GM12878 (cell line): Measurements from ENCODE around the gene LRRC73. TPM values are rescaled to one million over a fixed set of nuclear protein-coding genes. Genes with fewer than 3 reads are reported as not detected.
A peak's percentile ranks its signal among the peaks of the same experiment; 100 is the strongest.

ENCODE experiments used
- BMI1 ChIP-seq: fragments of 450-650 bp; IDR thresholded peaks from 2 replicates; pipeline ENCODE4 v1.6.1; 2016; ENCODE audit warnings: mild to moderate bottlenecking, moderate library complexity, borderline replicate concordance
- CHD1 ChIP-seq: IDR thresholded peaks from 2 replicates; pipeline ENCODE4 v1.6.1; 2012; ENCODE audit warnings: low read depth, low read length, improper control_type of control experiment
- CUX1 ChIP-seq: IDR thresholded peaks from 2 replicates; pipeline ENCODE4 v1.6.1; 2012; ENCODE audit warnings: improper control_type of control experiment, low read depth, low read length; ENCODE audit not compliant: insufficient replicate concordance
- IRF3 ChIP-seq: fragments of 450-650 bp; IDR thresholded peaks from 2 replicates; pipeline ENCODE4 v1.6.1; 2014; ENCODE audit warnings: mild to moderate bottlenecking
- IRF4 ChIP-seq: IDR thresholded peaks from 2 replicates; pipeline ENCODE4 v1.6.1; 2011; ENCODE audit warnings: low read depth, low read length
- KLF5 ChIP-seq: fragments of 450-650 bp; IDR thresholded peaks from 2 replicates; pipeline ENCODE4 v1.6.1; 2014; ENCODE audit warnings: mild to moderate bottlenecking; ENCODE audit not compliant: partially characterized antibody
- MTA3 ChIP-seq: IDR thresholded peaks from 2 replicates; pipeline ENCODE4 v1.6.1; 2012; ENCODE audit warnings: low read length, inconsistent platforms, borderline replicate concordance
- NR2C2 ChIP-seq: IDR thresholded peaks from 2 replicates; pipeline ENCODE4 v1.6.1; 2011; ENCODE audit warnings: borderline replicate concordance, low read depth; ENCODE audit not compliant: control insufficient read depth, insufficient read length
- NR2F1 ChIP-seq: fragments of 450-650 bp; conservative IDR thresholded peaks from 2 replicates; pipeline ENCODE4 v1.6.1; 2017; ENCODE audit warnings: mild to moderate bottlenecking
- RELA ChIP-seq: fragments of 450-650 bp; IDR thresholded peaks from 2 replicates; pipeline ENCODE4 v1.8.0; 2014; ENCODE audit warnings: borderline replicate concordance; ENCODE audit not compliant: partially characterized antibody
- SMAD1 ChIP-seq: fragments of 450-650 bp; IDR thresholded peaks from 2 replicates; pipeline ENCODE4 v1.6.1; 2018; ENCODE audit warnings: mild to moderate bottlenecking, low read depth; ENCODE audit not compliant: partially characterized antibody
- SMC3 ChIP-seq: IDR thresholded peaks from 2 replicates; pipeline ENCODE4 v1.6.1; 2011; ENCODE audit warnings: low read length, improper control_type of control experiment, borderline replicate concordance
- ZNF592 ChIP-seq: fragments of 450-650 bp; IDR thresholded peaks from 2 replicates; pipeline ENCODE4 v1.6.1; 2017; ENCODE audit warnings: mild to moderate bottlenecking, moderate library complexity
- polyA plus RNA-seq, 11 experiments: library from polyadenylated mRNA; depleted of rRNA in 4 of 11; unstranded in 6 of 11; stranded (reverse) in 5 of 11; fragments of >200 nt; fragmentation: Nextera tagmentation in 4 of 11; fragmentation: Illumina TruSeq in 1 of 11; extraction: Ambion mirVana in 4 of 11; extraction: Trizol in 1 of 11; gene quantifications; 1 replicate in 1 of 11; 2 replicates in 10 of 11; pipeline versions ENCODE4 v1.2.1 to v1.2.3, GENCODE V29; 2011 to 2016; ENCODE audit warnings: inconsistent platforms in 2 of 11, missing spikeins in 2 of 11, low read depth in 1 of 11
- total RNA-seq, 4 experiments: library from RNA; depleted of rRNA in 3 of 4; stranded (reverse); fragments of >200 nt in 3 of 4; fragmentation: Illumina TruSeq in 1 of 4; extraction: Trizol in 1 of 4; gene quantifications; 2 replicates each; pipeline versions ENCODE4 v1.2.1 to v1.2.3, GENCODE V29; 2013 to 2021
- TF ChIP-seq, protein P1 (sequence below): fragments of 450-650 bp; IDR thresholded peaks from 2 replicates; pipeline ENCODE4 v1.6.1; 2016; ENCODE audit warnings: mild to moderate bottlenecking, moderate library complexity, borderline replicate concordance

LRRC73 gene
- total and polyA plus RNA-seq, 10 of the 15 experiments (the other 5 are each of a cell fraction or from before 2014, with no cell fraction given), result 0.13 TPM; not detected in 9

DNA sequence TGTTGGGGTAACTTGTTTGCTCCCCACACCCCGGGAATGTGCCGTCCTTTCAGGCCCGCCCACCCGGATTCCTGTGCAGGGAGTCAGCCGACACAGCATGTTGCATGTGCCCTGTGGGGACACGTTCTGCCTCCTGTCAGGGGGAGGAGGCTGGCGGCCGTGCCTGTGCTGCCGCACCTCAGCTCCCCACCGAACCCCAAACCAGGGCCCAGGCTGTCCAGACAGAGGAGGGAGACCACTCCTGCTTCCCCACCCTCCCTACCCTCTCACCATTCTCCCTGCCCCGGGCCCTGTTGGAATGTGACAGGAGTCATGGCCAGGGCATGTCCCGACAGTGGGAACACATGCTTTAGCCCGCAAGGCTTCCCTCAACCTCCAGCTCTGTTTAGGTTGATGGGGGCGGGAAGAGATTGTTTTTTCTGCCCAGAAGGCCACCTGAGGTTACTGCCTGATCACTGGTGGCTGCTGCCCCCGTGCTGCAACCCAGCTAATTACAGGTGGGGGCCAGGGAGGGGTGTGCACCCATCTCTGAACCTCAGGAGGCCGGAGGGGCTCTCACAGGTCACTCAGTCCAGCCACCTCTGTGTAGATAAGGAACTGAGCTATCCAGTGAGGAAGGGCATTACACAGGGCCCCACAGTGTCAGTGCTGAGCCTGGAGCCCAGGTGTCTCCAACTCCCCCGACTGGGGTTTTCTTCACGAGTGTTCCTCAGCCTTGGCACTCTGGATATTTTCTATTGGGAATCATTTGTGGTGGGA is 13.6 kb downstream of the LRRC73 start (continued):
- no peak for TF ChIP-seq CUX1
- TF ChIP-seq CHD1, result no peak
- no peak for TF ChIP-seq MTA3
- TF ChIP-seq NR2F1, result no peak
- TF ChIP-seq SMC3, result 0 out of 2 replicates have a peak, but pooled peaks have one; percentile 20
- no peak for TF ChIP-seq ZNF592
- TF ChIP-seq NR2C2, result no peak
- no peak for TF ChIP-seq IRF4
- TF ChIP-seq KLF5, result no peak
- TF ChIP-seq RELA, result no peak
- TF ChIP-seq, protein P1, sequence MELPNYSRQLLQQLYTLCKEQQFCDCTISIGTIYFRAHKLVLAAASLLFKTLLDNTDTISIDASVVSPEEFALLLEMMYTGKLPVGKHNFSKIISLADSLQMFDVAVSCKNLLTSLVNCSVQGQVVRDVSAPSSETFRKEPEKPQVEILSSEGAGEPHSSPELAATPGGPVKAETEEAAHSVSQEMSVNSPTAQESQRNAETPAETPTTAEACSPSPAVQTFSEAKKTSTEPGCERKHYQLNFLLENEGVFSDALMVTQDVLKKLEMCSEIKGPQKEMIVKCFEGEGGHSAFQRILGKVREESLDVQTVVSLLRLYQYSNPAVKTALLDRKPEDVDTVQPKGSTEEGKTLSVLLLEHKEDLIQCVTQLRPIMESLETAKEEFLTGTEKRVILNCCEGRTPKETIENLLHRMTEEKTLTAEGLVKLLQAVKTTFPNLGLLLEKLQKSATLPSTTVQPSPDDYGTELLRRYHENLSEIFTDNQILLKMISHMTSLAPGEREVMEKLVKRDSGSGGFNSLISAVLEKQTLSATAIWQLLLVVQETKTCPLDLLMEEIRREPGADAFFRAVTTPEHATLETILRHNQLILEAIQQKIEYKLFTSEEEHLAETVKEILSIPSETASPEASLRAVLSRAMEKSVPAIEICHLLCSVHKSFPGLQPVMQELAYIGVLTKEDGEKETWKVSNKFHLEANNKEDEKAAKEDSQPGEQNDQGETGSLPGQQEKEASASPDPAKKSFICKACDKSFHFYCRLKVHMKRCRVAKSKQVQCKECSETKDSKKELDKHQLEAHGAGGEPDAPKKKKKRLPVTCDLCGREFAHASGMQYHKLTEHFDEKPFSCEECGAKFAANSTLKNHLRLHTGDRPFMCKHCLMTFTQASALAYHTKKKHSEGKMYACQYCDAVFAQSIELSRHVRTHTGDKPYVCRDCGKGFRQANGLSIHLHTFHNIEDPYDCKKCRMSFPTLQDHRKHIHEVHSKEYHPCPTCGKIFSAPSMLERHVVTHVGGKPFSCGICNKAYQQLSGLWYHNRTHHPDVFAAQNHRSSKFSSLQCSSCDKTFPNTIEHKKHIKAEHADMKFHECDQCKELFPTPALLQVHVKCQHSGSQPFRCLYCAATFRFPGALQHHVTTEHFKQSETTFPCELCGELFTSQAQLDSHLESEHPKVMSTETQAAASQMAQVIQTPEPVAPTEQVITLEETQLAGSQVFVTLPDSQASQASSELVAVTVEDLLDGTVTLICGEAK, result no peak
- TF ChIP-seq BMI1, result no peak
- TF ChIP-seq SMAD1, result no peak
- no peak for TF ChIP-seq IRF3
